Measurements from ENCODE around the gene SFMBT2.
A peak's percentile ranks its signal among the peaks of the same experiment; 100 is the strongest.

GRCh38 chr10:7359954-7360353, 50.9 kb downstream of the SFMBT2 start:
- TF ChIP-seq RARB (CRISPR knock-in tag; IDR thresholded peaks at IDR 0.05) (no peak), CTCF (IDR thresholded peaks at IDR 0.05) (no peak), EP300 (IDR thresholded peaks at IDR 0.05) (0 out of 5 replicates have a peak, but pooled peaks of 1 of the 2 experiments have one; percentile 47), ELK1 (IDR thresholded peaks at IDR 0.05; ENCODE audit: low read depth, low read length) (no peak), SMC3 (IDR thresholded peaks at IDR 0.05) (no peak), MYC (IDR thresholded peaks at IDR 0.05; ENCODE audit: borderline replicate concordance, low read length) (no peak), HOXA7 (CRISPR knock-in tag; IDR thresholded peaks at IDR 0.05) (no peak), PBX3 (IDR thresholded peaks at IDR 0.05) (no peak), CHD4 (IDR thresholded peaks at IDR 0.05; ENCODE audit: borderline replicate concordance) (no peak), BHLHE40 (IDR thresholded peaks at IDR 0.05; ENCODE audit: low read depth, low read length) (no peak), POLR2A (IDR thresholded peaks at IDR 0.05; ENCODE audit: low read length) (no peak), USF2 (IDR thresholded peaks at IDR 0.05) (no peak)
